Cardiac septum (tissue), 1 donor: ENCODE data around the gene IL12B. TPM values are rescaled to one million over a fixed set of nuclear protein-coding genes. Genes with fewer than 3 reads are reported as not detected.
"Not testable (repeated sequence)": the region's sequence is repeated elsewhere in the genome, so short reads cannot be mapped to it uniquely, and the experiment has no call there.

Experiments
- DNase-seq: peaks from one replicate; pipeline ENCODE4 v3.0.0-alpha.2; 2020; ENCODE audit warnings: low spot score
- intact Hi-C: fragments of 100-400 bp; cut with DNase I; formaldehyde crosslinking; loops from one replicate; pipeline ENCODE4 v1.14.0; 2022
- total RNA-seq: library from RNA; stranded (reverse); fragmentation: NEBNext Ultra II Directional; extraction: Animal tissue kit (Norgen Biotek cat#: 25700); gene quantifications from one replicate; pipeline ENCODE4 v1.2.1, GENCODE V29; 2021
- donor health status: DM: no; HTN: no; CAD: no.

The IL12B gene
- total RNA-seq, 1 donor from 2014 or later, result not detected

- no peak for DNase-seq
- intact Hi-C loops, result no loop called here
Observed at GRCh38 chr5:159304961-159305595, 25.2 kb downstream of the IL12B start.

- intact Hi-C loops, result no loop called here
- no peak for DNase-seq
Observed at GRCh38 chr5:159303286-159303685, 27.0 kb downstream of the IL12B start.

GRCh38 chr5:159301929-159302860, 28.1 kb downstream of the IL12B start:
- DNase-seq, intact Hi-C loops: not testable (repeated sequence)

GRCh38 chr5:159301466-159301865, 28.8 kb downstream of the IL12B start:
- DNase-seq, result no peak
- intact Hi-C loops, result no loop called here

GRCh38 chr5:159297300-159297699, 33.0 kb downstream of the IL12B start:
- DNase-seq, intact Hi-C loops: not testable (repeated sequence)

- DNase-seq, result no peak
- intact Hi-C loops, result no loop called here
Observed at GRCh38 chr5:159294921-159295320, 35.4 kb downstream of the IL12B start.

GRCh38 chr5:159290741-159291140, 39.5 kb downstream of the IL12B start:
- DNase-seq, result no peak
- intact Hi-C loops, result no loop called here

GRCh38 chr5:159286420-159287035, 43.8 kb downstream of the IL12B start:
- intact Hi-C loops, result loop anchor here (10.0 kb wide), 1 partner anchor 698 kb away; no protein-coding TSS in a partner anchor
- no peak for DNase-seq

GRCh38 chr5:159274676-159275075, 55.6 kb downstream of the IL12B start:
- DNase-seq, result no peak
- intact Hi-C loops, result no loop called here

GRCh38 chr5:159273923-159274322, 56.4 kb downstream of the IL12B start:
- intact Hi-C loops, result no loop called here
- no peak for DNase-seq

GRCh38 chr5:159269723-159270122, 60.6 kb downstream of the IL12B start:
- intact Hi-C loops, result no loop called here

GRCh38 chr5:159266764-159267163, 63.5 kb downstream of the IL12B start:
- DNase-seq, intact Hi-C loops: not testable (repeated sequence)

More at GRCh38 chr5:159269723-159270122, 60.6 kb downstream of the IL12B start:
- DNase-seq, result no peak

Other genes starting within 250 kb of the IL12B start
- gene EBF1, start 230.6 kb downstream of the IL12B start, total RNA-seq, result 9.8 TPM
- gene RNF145, start 120.9 kb downstream of the IL12B start, total RNA-seq, result 25.4 TPM
- 15.9 TPM for gene UBLCP1, start 67.2 kb downstream of the IL12B start, total RNA-seq